Caco-2 (cell line): ENCODE data around the gene TMEM43. TPM values are rescaled to one million over a fixed set of nuclear protein-coding genes. Genes with fewer than 3 reads are reported as not detected.

Experiments
- BruUV-seq: library from RNA; stranded (reverse); fragments of 400-500 nt; replicated peaks from 2 replicates; lab custom pipeline; 2021; lab: Mats Ljungman, UMichigan
- CTCF ChIA-PET: fragments of 300-600 bp; sonication (Branson Sonifier 250); formaldehyde crosslinking; loops from one replicate; lab custom pipeline; 2022; ENCODE audit warnings: antibody characterized with exemption; lab: Charles Lee
- POLR2A ChIA-PET: fragments of 300-600 bp; sonication (Branson Sonifier 250); formaldehyde crosslinking; loops from one replicate; lab custom pipeline; 2022; ENCODE audit warnings: antibody characterized with exemption; lab: Charles Lee
- DNase-seq, 2 experiments: peaks; one replicate each; pipeline versions ENCODE4 v3.0.0 to v3.0.0-alpha.2; 2020 to 2022
- H3K27me3 ChIP-seq: replicated peaks from 2 replicates; pipeline ENCODE4 v1.6.0; 2011; ENCODE audit warnings: low read length; ENCODE audit not compliant: control insufficient read depth, insufficient read depth
- H3K36me3 ChIP-seq: 2 replicates; pipeline ENCODE4 v1.5.1; 2011; ENCODE audit warnings: low read length; ENCODE audit not compliant: control insufficient read depth, insufficient read depth
- H3K4me1 ChIP-seq: fragments of 250-450 bp; sonication (Bioruptor Pico); 2 replicates; pipeline ENCODE4 v1.5.1; 2020; ENCODE audit warnings: mild to moderate bottlenecking
- H3K4me3 ChIP-seq: 2 replicates; pipeline ENCODE4 v1.5.1; 2011; ENCODE audit warnings: low read depth, mild to moderate bottlenecking, control low read depth, low read length
- H3K9me3 ChIP-seq: fragments of 250-450 bp; sonication (Bioruptor Pico); 2 replicates; pipeline ENCODE4 v1.5.1; 2020; ENCODE audit warnings: mild to moderate bottlenecking, moderate library complexity
- H3K27ac Mint-ChIP-seq: one replicate; pipeline ENCODE4 v1.8.0; 2022; ENCODE audit warnings: mixed read lengths; ENCODE audit not compliant: unreplicated experiment
- H3K27me3 Mint-ChIP-seq: one replicate; pipeline ENCODE4 v1.8.0; 2022; ENCODE audit warnings: mixed read lengths; ENCODE audit not compliant: insufficient read depth, unreplicated experiment
- H3K36me3 Mint-ChIP-seq: one replicate; pipeline ENCODE4 v1.8.0; 2022; ENCODE audit warnings: mild to moderate bottlenecking, mixed read lengths; ENCODE audit not compliant: insufficient read depth, unreplicated experiment
- H3K4me1 Mint-ChIP-seq: one replicate; pipeline ENCODE4 v1.8.0; 2022; ENCODE audit warnings: low read depth, mixed read lengths; ENCODE audit not compliant: unreplicated experiment
- H3K4me3 Mint-ChIP-seq: one replicate; pipeline ENCODE4 v1.8.0; 2022; ENCODE audit warnings: mild to moderate bottlenecking, moderate library complexity, mixed read lengths; ENCODE audit not compliant: unreplicated experiment
- H3K9me3 Mint-ChIP-seq: one replicate; pipeline ENCODE4 v1.8.0; 2022; ENCODE audit warnings: mixed read lengths; ENCODE audit not compliant: unreplicated experiment
- intact Hi-C: fragments of 100-400 bp; cut with micrococcal nuclease; formaldehyde crosslinking; loops from one replicate; pipeline ENCODE4 v1.10.0; 2022; ENCODE audit not compliant: unreplicated experiment
- total RNA-seq: library from RNA; stranded (reverse); gene quantifications from 2 replicates; pipeline ENCODE4 v1.2.3, GENCODE V29; 2022
- TF ChIP-seq, protein P1 (sequence below), 2 experiments: fragments of 200-600 bp in 1 of 2; IDR thresholded peaks; 1 replicate in 1 of 2; 2 replicates in 1 of 2; pipeline versions ENCODE4 v1.5.1 to v1.8.0; 2011 to 2022; ENCODE audit warnings: antibody characterized with exemption in 1 of 2, control low read depth in 1 of 2, inconsistent platforms in 1 of 2, low read depth in 1 of 2, low read length in 1 of 2, mild to moderate bottlenecking in 1 of 2, moderate library complexity in 1 of 2; ENCODE audit not compliant: insufficient read depth in 1 of 2, severe bottlenecking in 1 of 2, unreplicated experiment in 1 of 2

The TMEM43 gene
- total RNA-seq, 1 experiment from 2014 or later = 35.2 TPM

DNA sequence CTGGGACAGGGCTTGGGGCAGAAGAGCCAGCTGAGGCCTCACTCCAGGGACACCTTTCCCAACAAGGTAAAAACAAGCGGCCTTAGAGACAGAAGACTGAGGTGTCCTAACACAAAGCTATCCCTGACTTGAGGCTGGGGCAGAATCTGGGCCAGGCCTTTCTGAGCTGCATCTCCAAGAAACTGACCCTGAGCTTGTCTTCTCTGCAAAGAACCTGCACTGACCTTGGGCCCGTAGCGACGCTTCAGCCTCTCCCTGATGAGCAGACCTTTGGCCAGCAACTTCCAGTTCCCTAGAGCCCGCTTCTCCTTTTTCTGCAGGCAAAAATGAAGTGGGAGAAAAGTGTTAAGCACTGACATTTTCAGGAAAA lies 22.2 kb downstream of the TMEM43 start:
- TF ChIP-seq, protein P1, sequence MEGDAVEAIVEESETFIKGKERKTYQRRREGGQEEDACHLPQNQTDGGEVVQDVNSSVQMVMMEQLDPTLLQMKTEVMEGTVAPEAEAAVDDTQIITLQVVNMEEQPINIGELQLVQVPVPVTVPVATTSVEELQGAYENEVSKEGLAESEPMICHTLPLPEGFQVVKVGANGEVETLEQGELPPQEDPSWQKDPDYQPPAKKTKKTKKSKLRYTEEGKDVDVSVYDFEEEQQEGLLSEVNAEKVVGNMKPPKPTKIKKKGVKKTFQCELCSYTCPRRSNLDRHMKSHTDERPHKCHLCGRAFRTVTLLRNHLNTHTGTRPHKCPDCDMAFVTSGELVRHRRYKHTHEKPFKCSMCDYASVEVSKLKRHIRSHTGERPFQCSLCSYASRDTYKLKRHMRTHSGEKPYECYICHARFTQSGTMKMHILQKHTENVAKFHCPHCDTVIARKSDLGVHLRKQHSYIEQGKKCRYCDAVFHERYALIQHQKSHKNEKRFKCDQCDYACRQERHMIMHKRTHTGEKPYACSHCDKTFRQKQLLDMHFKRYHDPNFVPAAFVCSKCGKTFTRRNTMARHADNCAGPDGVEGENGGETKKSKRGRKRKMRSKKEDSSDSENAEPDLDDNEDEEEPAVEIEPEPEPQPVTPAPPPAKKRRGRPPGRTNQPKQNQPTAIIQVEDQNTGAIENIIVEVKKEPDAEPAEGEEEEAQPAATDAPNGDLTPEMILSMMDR (IDR thresholded peaks at IDR 0.05; ENCODE audit: insufficient read depth in 1 of 2, low read depth in 1 of 2, low read length in 1 of 2, severe bottlenecking in 1 of 2, unreplicated experiment in 1 of 2) = no peak
- H3K27ac Mint-ChIP-seq = no peak overlapping the region
- peaks cover 14% of the 10 kb centered on the region for H3K4me1 Mint-ChIP-seq
- intact Hi-C loops = no loop called here
- peaks cover 44% of the 10 kb centered on the region for H3K36me3 Mint-ChIP-seq
- no TSS peak for BruUV-seq
- no peak overlapping the region for H3K4me3 Mint-ChIP-seq
- H3K9me3 ChIP-seq = no peaks in the 10 kb centered on the region
- H3K36me3 ChIP-seq = peaks cover 2% of the 10 kb centered on the region
- no peaks in the 10 kb centered on the region for H3K27me3 ChIP-seq
- H3K9me3 Mint-ChIP-seq = no peaks in the 10 kb centered on the region
- ChIA-PET CTCF (interaction anchor here (3.2 kb wide), 1 partner anchor 251 kb away, joined by 12 read pairs; no protein-coding TSS in a partner anchor), POLR2A (interaction anchor here (3.3 kb wide), 1 partner anchor 32 kb away, joined by 20 read pairs; the partner anchor contains the start of genes LSM3 and XPC)
- no peak overlapping the region for H3K4me3 ChIP-seq
- peaks cover 26% of the 10 kb centered on the region for H3K4me1 ChIP-seq
- no peak for DNase-seq
- no peaks in the 10 kb centered on the region for H3K27me3 Mint-ChIP-seq

DNA sequence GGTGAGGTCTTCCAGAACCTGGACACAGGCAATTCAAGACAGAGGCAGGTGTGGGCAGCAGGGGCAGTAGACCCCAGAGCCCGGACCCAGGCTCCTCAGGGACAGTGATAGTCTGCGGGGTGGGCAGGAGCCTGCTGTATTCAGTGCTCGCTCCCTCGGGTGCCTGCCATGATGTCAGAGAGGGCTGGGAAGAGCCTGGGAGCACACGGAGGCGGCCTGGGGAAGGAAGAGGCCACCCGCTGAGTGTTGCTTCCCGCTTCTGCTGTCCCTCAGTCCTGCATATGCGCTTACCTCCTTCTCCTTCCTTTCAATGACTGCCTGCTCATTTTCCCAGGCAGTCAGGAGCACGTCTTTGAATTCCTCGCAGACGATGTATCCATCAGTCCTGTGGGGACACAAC lies 22.8 kb downstream of the TMEM43 start:
- H3K36me3 ChIP-seq = peaks cover 2% of the 10 kb centered on the region
- BruUV-seq = no TSS peak
- H3K9me3 ChIP-seq = no peaks in the 10 kb centered on the region
- Mint-ChIP-seq H3K27me3 (no peaks in the 10 kb centered on the region), H3K36me3 (peaks cover 50% of the 10 kb centered on the region), H3K4me3 (no peak overlapping the region), H3K4me1 (peaks cover 14% of the 10 kb centered on the region), H3K9me3 (no peaks in the 10 kb centered on the region), H3K27ac (no peak overlapping the region)
- POLR2A ChIA-PET = interaction anchor here (0.6 kb wide), 1 partner anchor 12 kb away, joined by 3 read pairs; no protein-coding TSS in a partner anchor
- H3K27me3 ChIP-seq = no peaks in the 10 kb centered on the region
- intact Hi-C loops = no loop called here
- H3K4me1 ChIP-seq = peaks cover 26% of the 10 kb centered on the region
- no peak for DNase-seq
- TF ChIP-seq, protein P1 (IDR thresholded peaks at IDR 0.05; ENCODE audit: insufficient read depth in 1 of 2, low read depth in 1 of 2, low read length in 1 of 2, severe bottlenecking in 1 of 2, unreplicated experiment in 1 of 2) = no peak
- H3K4me3 ChIP-seq = no peak overlapping the region
- CTCF ChIA-PET = no interaction called here

DNA sequence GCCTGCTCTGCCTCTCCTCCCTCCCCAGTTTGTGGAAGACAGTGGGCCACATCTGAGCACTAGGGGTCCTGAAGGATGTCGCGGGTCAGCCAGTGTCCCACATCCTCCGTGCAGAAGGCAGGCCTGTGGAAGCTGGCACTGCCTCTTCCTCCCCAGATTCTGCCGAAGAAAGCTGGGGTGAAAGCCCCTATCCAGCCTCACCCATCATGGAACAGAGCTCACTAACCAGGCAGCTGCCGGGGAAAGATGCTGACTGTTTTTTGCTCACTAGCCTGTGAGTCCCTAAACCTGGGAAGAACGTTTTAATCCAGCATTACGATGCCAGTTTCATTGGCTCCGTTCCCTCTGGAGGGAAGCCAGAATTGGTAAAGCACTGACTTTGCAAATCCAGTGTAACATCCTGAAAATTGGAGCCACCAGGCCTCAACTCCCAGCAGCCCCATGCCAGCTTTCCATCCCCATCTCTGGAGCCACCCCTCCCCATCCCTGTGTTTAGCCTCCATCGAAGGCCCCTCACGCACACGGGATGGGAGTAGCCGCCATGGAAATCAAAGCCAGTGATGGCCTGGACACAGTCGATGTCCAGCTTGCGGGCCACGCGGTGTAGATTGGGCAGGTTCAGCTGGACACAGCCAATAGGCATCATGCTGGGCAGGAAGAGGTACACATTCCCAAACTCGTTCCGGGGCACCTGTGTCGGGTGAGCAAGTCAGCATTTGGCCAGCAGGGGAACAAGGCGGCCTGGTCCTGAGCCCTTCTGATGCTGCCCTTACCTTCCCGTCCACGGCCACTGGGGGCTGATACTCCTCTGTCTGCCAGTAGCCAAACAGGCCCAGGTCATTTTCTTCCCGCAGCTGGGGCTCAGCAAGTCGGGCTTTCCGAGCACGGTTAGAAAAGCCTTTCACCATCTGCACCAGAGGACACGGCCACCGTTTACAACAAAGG lies 23.5 kb downstream of the TMEM43 start:
- H3K4me1 Mint-ChIP-seq = peaks cover 14% of the 10 kb centered on the region
- Histone ChIP-seq H3K9me3 (no peaks in the 10 kb centered on the region), H3K4me1 (peaks cover 19% of the 10 kb centered on the region), H3K27me3 (no peaks in the 10 kb centered on the region), H3K36me3 (peaks cover 2% of the 10 kb centered on the region), H3K4me3 (no peak overlapping the region)
- TF ChIP-seq, protein P1 (IDR thresholded peaks at IDR 0.05; ENCODE audit: insufficient read depth in 1 of 2, low read depth in 1 of 2, low read length in 1 of 2, severe bottlenecking in 1 of 2, unreplicated experiment in 1 of 2) = no peak
- intact Hi-C loops = no loop called here
- CTCF ChIA-PET = no interaction called here
- no peak for DNase-seq
- no peak overlapping the region for H3K4me3 Mint-ChIP-seq
- no peak overlapping the region for H3K27ac Mint-ChIP-seq
- peaks cover 55% of the 10 kb centered on the region for H3K36me3 Mint-ChIP-seq
- no peaks in the 10 kb centered on the region for H3K27me3 Mint-ChIP-seq
- no peaks in the 10 kb centered on the region for H3K9me3 Mint-ChIP-seq
- BruUV-seq = no TSS peak
- POLR2A ChIA-PET = interaction anchor here (0.6 kb wide), 1 partner anchor 11 kb away, joined by 3 read pairs; no protein-coding TSS in a partner anchor
